Neuronal stem cell (in vitro differentiated cells): Measurements from ENCODE around the gene ALDH18A1.

ENCODE experiments used
- DNase-seq: peaks from one replicate; pipeline ENCODE4 v3.0.0-alpha.2; 2013; ENCODE audit warnings: low spot score
- H2AFZ ChIP-seq: one replicate; pipeline ENCODE4 v1.6.1; 2013; ENCODE audit warnings: mild to moderate bottlenecking, low read length, inconsistent platforms
- H2AK5ac ChIP-seq: 2 replicates; pipeline ENCODE4 v1.6.1; 2013; ENCODE audit warnings: low read depth, mild to moderate bottlenecking, inconsistent platforms, low read length, moderate library complexity, mixed read lengths
- H2BK120ac ChIP-seq: 2 replicates; pipeline ENCODE4 v1.6.1; 2013; ENCODE audit warnings: low read depth, mild to moderate bottlenecking, inconsistent platforms, low read length, moderate library complexity, mixed read lengths
- H2BK12ac ChIP-seq: one replicate; pipeline ENCODE4 v1.6.1; 2013; ENCODE audit warnings: low read length, inconsistent platforms
- H2BK15ac ChIP-seq: 2 replicates; pipeline ENCODE4 v1.6.1; 2013; ENCODE audit warnings: mild to moderate bottlenecking, low read length, inconsistent platforms, mixed read lengths
- H2BK5ac ChIP-seq: one replicate; pipeline ENCODE4 v1.6.1; 2013; ENCODE audit warnings: inconsistent platforms, mild to moderate bottlenecking, low read length, moderate library complexity
- H3K14ac ChIP-seq: one replicate; pipeline ENCODE4 v1.6.1; 2013; ENCODE audit warnings: low read length, inconsistent platforms
- H3K18ac ChIP-seq: 2 replicates; pipeline ENCODE4 v1.6.1; 2013; ENCODE audit warnings: low read length, inconsistent platforms
- H3K23ac ChIP-seq: 2 replicates; pipeline ENCODE4 v1.6.1; 2013; ENCODE audit warnings: low read depth, mild to moderate bottlenecking, mixed read lengths, low read length, inconsistent platforms; ENCODE audit not compliant: poor library complexity
- H3K27ac ChIP-seq: replicated peaks from 3 replicates; pipeline ENCODE4 v1.5.1; 2013; ENCODE audit warnings: low read length, inconsistent platforms
- H3K27me3 ChIP-seq, 3 experiments: 2 replicates each; pipeline ENCODE4 v1.6.1; 2013; ENCODE audit warnings: low read length in 3 of 3, mild to moderate bottlenecking in 2 of 3, inconsistent platforms in 1 of 3, low read depth in 1 of 3, mixed read lengths in 1 of 3, moderate library complexity in 1 of 3; ENCODE audit not compliant: control insufficient read depth in 3 of 3, insufficient read depth in 3 of 3
- H3K36me3 ChIP-seq, 2 donors: replicated peaks in 1 of 2; 2 replicates each; pipeline ENCODE4 v1.6.1; 2013; ENCODE audit warnings: low read length in 2 of 2; ENCODE audit not compliant: control insufficient read depth in 2 of 2, insufficient read depth in 2 of 2
- H3K4ac ChIP-seq: 2 replicates; pipeline ENCODE4 v1.6.1; 2013; ENCODE audit warnings: inconsistent platforms, mild to moderate bottlenecking, low read length, moderate library complexity
- H3K4me1 ChIP-seq, 2 donors: 1 replicate in 1 of 2; 2 replicates in 1 of 2; pipeline ENCODE4 v1.6.1; 2013; ENCODE audit warnings: low read length in 2 of 2, low read depth in 1 of 2; ENCODE audit not compliant: control insufficient read depth in 2 of 2, insufficient read depth in 1 of 2
- H3K4me2 ChIP-seq: one replicate; pipeline ENCODE4 v1.6.1; 2013; ENCODE audit warnings: mild to moderate bottlenecking, low read length, inconsistent platforms; ENCODE audit not compliant: insufficient read depth, poor library complexity, severe bottlenecking
- H3K4me3 ChIP-seq, 2 donors: 2 replicates each; pipeline ENCODE4 v1.5.1; 2013; ENCODE audit warnings: low read length in 2 of 2, mild to moderate bottlenecking in 2 of 2, inconsistent platforms in 1 of 2, moderate library complexity in 1 of 2
- H3K79me1 ChIP-seq: one replicate; pipeline ENCODE4 v1.6.1; 2013; ENCODE audit warnings: low read depth, mild to moderate bottlenecking, inconsistent platforms, low read length, moderate library complexity
- H3K9ac ChIP-seq: one replicate; pipeline ENCODE4 v1.6.1; 2013; ENCODE audit warnings: mild to moderate bottlenecking, low read depth, low read length, inconsistent platforms; ENCODE audit not compliant: poor library complexity
- H3K9me3 ChIP-seq, 2 donors: replicated peaks in 1 of 2; 2 replicates each; pipeline versions ENCODE3 to v1.6.1; 2013; ENCODE audit warnings: low read length in 2 of 2, mild to moderate bottlenecking in 2 of 2, inconsistent platforms in 1 of 2, low read depth in 1 of 2, mixed read lengths in 1 of 2, moderate library complexity in 1 of 2; ENCODE audit not compliant: control insufficient read depth in 2 of 2, insufficient read depth in 1 of 2
- H4K8ac ChIP-seq: one replicate; pipeline ENCODE4 v1.6.1; 2013; ENCODE audit warnings: low read depth, mild to moderate bottlenecking, inconsistent platforms, low read length, moderate library complexity
- H4K91ac ChIP-seq: one replicate; pipeline ENCODE4 v1.6.1; 2013; ENCODE audit warnings: low read length, low read depth, mild to moderate bottlenecking, inconsistent platforms; ENCODE audit not compliant: poor library complexity
- WGBS, 2 donors: extraction: QIAGEN DNeasy Blood & Tissue Kit; methylation state at CpG; one replicate each; pipeline ENCODE4 v1.1.7; 2013; ENCODE audit warnings: missing lambda C conversion rate in 2 of 2, mixed read lengths in 1 of 2; ENCODE audit not compliant: insufficient read length in 2 of 2, insufficient replicate concordance in 1 of 2; ENCODE audit errors: extremely low coverage in 2 of 2; 5-methylcytosine and 5-hydroxymethylcytosine counted together

Gene ALDH18A1

GRCh38 chr10:95657250-95657649 is 739 bp upstream of the ALDH18A1 start:
- Histone ChIP-seq H3K27me3 (no peaks in the 10 kb centered on the region), H2BK5ac (no peak overlapping the region), H3K14ac (no peak overlapping the region), H3K9me3 (peaks cover 0 to 5% of the 10 kb centered on the region in 2 donors), H2BK120ac (no peak overlapping the region), H3K23ac (no peak overlapping the region), H3K9ac (no peak overlapping the region), H3K4ac (no peak overlapping the region), H2BK12ac (no peak overlapping the region), H3K36me3 (peaks cover 6 to 14% of the 10 kb centered on the region in 2 donors), H4K8ac (no peak overlapping the region), H3K27ac (no peak overlapping the region), H3K79me1 (no peaks in the 10 kb centered on the region), H3K4me3 (peak overlapping the region in 1 of 2 donors; percentile 69), H3K18ac (no peak overlapping the region), H2BK15ac (no peak overlapping the region), H3K4me1 (peaks cover 2 to 4% of the 10 kb centered on the region in 2 donors), H3K4me2 (no peak overlapping the region), H2AFZ (peak overlapping the region; percentile 96), H2AK5ac (no peak overlapping the region), H4K91ac (no peak overlapping the region)
- WGBS, 2 donors: no CpG with 5 or more reads among the region's 1 CpG
- DNase-seq: no peak

DNA sequence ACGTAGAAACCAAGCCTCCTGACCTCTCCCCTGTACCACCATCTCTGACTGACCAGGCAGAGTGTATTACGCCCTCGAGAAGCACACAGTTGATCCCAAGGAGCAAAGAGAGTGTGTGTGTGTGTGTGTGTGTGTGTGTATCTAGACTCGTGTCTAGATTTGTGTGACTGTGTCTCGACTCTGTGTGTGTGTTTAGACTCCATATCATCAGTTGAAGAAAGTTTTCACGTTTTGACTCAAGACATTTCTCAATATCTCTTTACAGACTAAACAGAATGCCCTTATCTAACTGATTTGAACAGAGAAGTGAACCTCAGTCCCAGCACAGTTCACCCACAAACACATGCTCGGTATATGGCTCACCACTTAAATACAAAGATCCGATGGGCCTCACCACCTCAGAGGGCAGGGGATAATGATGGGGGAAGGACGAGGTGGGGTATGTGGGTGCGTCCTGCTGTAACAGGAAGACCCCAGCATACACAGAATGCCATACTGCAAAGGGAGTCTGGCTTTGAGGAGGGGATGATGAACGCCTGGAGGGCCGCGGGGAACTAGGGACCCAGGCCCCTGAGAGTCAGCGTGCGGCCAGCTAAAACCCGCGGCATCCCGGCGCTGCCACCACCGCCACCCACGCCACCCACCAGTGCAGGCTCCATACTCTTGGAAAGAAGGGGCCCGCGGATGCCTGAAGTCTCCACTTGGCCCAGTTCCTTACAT is 780 bp downstream of the ALDH18A1 start:
- Histone ChIP-seq H3K4me2 (peak overlapping the region; percentile 70), H2BK15ac (no peak overlapping the region), H3K4me1 (peaks cover 2 to 4% of the 10 kb centered on the region in 2 donors), H3K9ac (peak overlapping the region; percentile 95), H3K27ac (no peak overlapping the region), H3K23ac (no peak overlapping the region), H3K79me1 (no peaks in the 10 kb centered on the region), H3K27me3 (no peaks in the 10 kb centered on the region), H2BK5ac (peak overlapping the region; percentile 71), H3K4ac (peak overlapping the region; percentile 57), H3K36me3 (peaks cover 10 to 29% of the 10 kb centered on the region in 2 donors), H2BK12ac (no peak overlapping the region), H3K14ac (peak overlapping the region; percentile 78), H3K9me3 (peaks cover 2 to 18% of the 10 kb centered on the region in 2 donors), H4K8ac (no peak overlapping the region), H3K18ac (peak overlapping the region; percentile 96), H4K91ac (no peak overlapping the region), H2AK5ac (peak overlapping the region; percentile 71), H3K4me3 (peak overlapping the region; percentile 69 to 99), H2AFZ (peak overlapping the region; percentile 96), H2BK120ac (no peak overlapping the region)
- WGBS, 2 donors: no CpG with 5 or more reads among the region's 23 CpGs
- peak; percentile 20 for DNase-seq

DNA sequence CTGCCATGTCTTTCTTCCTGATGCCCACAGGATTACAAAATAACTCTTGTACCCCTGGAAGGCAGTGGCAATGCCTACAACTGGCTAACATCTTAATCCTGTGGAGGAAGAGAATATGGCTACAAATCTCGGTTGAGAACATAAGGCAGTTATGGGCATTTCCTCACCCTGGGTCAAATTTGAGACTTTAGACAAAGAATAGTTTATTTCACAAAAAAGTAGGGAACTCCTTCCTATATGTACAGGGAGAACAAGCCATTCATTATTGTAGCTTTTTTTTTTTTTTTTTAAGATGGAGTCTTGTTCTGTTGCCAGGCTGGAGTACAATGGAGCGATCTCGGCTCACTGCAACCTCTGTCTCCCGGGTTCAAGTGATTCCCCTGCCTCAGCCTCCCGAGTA is 2.6 kb downstream of the ALDH18A1 start:
- H3K36me3 ChIP-seq: peaks cover 13 to 44% of the 10 kb centered on the region in 2 donors
- no peak overlapping the region for H3K9ac ChIP-seq
- H2AK5ac ChIP-seq: no peak overlapping the region
- no peak overlapping the region for H3K23ac ChIP-seq
- no peak overlapping the region for H4K8ac ChIP-seq
- H3K9me3 ChIP-seq: peaks cover 2 to 23% of the 10 kb centered on the region in 2 donors
- H4K91ac ChIP-seq: no peak overlapping the region
- peaks cover 2 to 4% of the 10 kb centered on the region in 2 donors for H3K4me1 ChIP-seq
- no peak overlapping the region for H3K4me2 ChIP-seq
- H3K14ac ChIP-seq: no peak overlapping the region
- H3K18ac ChIP-seq: no peak overlapping the region
- H3K79me1 ChIP-seq: no peaks in the 10 kb centered on the region
- H3K27me3 ChIP-seq: no peaks in the 10 kb centered on the region
- no peak overlapping the region for H3K4me3 ChIP-seq
- H2AFZ ChIP-seq: no peak overlapping the region
- no peak overlapping the region for H2BK12ac ChIP-seq
- no peak for DNase-seq
- no peak overlapping the region for H3K4ac ChIP-seq
- H2BK5ac ChIP-seq: no peak overlapping the region
- H3K27ac ChIP-seq: no peak overlapping the region
- no CpG with 5 or more reads among the region's 5 CpGs for WGBS, 2 donors
- H2BK120ac ChIP-seq: no peak overlapping the region
- no peak overlapping the region for H2BK15ac ChIP-seq

DNA sequence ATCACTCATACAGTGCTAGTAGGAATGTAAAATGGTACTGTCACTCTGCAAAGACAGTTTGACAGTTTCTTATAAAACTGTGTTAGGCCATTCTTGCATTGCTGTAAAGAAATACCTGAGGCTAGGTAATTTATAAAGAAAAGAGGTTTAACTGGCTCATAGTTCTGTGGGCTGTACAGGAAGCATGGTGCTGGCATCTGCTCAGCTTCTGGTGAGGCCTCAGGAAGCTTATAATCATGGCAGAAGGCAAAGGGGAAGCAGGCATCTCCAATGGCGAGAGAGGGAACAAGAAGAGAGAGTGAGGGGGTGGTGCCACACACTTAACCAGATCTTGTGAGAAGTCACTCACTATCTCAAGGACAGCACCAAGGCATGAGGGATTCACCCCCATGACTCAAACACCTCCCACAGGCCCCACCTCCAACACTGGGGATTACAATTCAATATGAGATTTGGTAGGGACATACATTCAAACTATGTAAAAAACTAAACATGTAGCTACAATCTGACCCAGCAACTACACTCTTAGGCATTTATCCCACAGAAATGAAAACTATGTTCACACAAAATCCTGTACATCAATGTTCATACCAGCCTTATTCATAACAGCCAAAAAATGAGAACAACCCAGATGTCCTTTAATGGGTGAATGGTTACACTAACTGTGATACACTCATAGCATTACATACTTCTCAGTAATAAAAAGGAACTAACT is 5.0 kb downstream of the ALDH18A1 start:
- H3K27ac ChIP-seq: no peak overlapping the region
- H3K23ac ChIP-seq: no peak overlapping the region
- no peaks in the 10 kb centered on the region for H3K27me3 ChIP-seq
- H3K18ac ChIP-seq: no peak overlapping the region
- no peak overlapping the region for H3K9ac ChIP-seq
- no peak overlapping the region for H2BK12ac ChIP-seq
- H2BK120ac ChIP-seq: no peak overlapping the region
- H2BK15ac ChIP-seq: no peak overlapping the region
- H3K4me1 ChIP-seq: peaks cover 2 to 4% of the 10 kb centered on the region in 2 donors
- no peak overlapping the region for H2AFZ ChIP-seq
- H3K14ac ChIP-seq: no peak overlapping the region
- H2AK5ac ChIP-seq: no peak overlapping the region
- H3K4me3 ChIP-seq: no peak overlapping the region
- no peak overlapping the region for H4K8ac ChIP-seq
- no peak overlapping the region for H2BK5ac ChIP-seq
- H3K79me1 ChIP-seq: no peaks in the 10 kb centered on the region
- no peak overlapping the region for H4K91ac ChIP-seq
- H3K36me3 ChIP-seq: peaks cover 20 to 68% of the 10 kb centered on the region in 2 donors
- no peak for DNase-seq
- H3K4ac ChIP-seq: no peak overlapping the region
- peaks cover 2 to 23% of the 10 kb centered on the region in 2 donors for H3K9me3 ChIP-seq
- H3K4me2 ChIP-seq: no peak overlapping the region
- no CpG with 5 or more reads among the region's 1 CpG for WGBS, 2 donors
